GM20000 (cell line): ENCODE measurements around the gene SLC25A22.

Experiments
- DNase-seq: peaks from one replicate; pipeline ENCODE4 v3.0.0; 2012; ENCODE audit warnings: low spot score
- TF ChIP-seq, protein P1 (sequence below): IDR thresholded peaks from 2 replicates; pipeline ENCODE4 v1.5.1; 2012; ENCODE audit warnings: mild to moderate bottlenecking, control low read depth; ENCODE audit errors: extremely low read depth, missing control alignments

SLC25A22 gene

DNA sequence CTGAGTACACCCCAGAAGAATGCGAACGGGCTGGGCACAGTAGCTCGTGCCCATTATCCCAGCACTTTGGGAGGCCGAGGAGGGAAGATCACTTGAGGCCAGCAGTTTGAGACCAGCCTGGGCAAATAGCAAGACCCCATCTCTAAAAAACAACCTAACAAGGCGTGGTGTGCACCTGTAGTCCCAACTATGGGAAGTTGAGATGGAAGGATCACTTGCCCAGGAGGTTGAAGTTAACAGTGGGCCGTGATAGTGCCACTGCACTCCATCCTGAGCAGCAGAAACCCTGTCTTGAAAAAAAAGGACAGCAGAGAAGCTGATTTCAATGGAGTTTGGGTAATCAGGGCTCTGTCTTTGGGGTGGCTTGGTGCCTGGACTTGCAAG is 15.0 kb upstream of the SLC25A22 start:
- no peak for DNase-seq
- TF ChIP-seq, protein P1, sequence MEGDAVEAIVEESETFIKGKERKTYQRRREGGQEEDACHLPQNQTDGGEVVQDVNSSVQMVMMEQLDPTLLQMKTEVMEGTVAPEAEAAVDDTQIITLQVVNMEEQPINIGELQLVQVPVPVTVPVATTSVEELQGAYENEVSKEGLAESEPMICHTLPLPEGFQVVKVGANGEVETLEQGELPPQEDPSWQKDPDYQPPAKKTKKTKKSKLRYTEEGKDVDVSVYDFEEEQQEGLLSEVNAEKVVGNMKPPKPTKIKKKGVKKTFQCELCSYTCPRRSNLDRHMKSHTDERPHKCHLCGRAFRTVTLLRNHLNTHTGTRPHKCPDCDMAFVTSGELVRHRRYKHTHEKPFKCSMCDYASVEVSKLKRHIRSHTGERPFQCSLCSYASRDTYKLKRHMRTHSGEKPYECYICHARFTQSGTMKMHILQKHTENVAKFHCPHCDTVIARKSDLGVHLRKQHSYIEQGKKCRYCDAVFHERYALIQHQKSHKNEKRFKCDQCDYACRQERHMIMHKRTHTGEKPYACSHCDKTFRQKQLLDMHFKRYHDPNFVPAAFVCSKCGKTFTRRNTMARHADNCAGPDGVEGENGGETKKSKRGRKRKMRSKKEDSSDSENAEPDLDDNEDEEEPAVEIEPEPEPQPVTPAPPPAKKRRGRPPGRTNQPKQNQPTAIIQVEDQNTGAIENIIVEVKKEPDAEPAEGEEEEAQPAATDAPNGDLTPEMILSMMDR, result no peak

GRCh38 chr11:812390-812789 is 14.3 kb upstream of the SLC25A22 start:
- TF ChIP-seq, protein P1, result no peak
- no peak for DNase-seq

DNA sequence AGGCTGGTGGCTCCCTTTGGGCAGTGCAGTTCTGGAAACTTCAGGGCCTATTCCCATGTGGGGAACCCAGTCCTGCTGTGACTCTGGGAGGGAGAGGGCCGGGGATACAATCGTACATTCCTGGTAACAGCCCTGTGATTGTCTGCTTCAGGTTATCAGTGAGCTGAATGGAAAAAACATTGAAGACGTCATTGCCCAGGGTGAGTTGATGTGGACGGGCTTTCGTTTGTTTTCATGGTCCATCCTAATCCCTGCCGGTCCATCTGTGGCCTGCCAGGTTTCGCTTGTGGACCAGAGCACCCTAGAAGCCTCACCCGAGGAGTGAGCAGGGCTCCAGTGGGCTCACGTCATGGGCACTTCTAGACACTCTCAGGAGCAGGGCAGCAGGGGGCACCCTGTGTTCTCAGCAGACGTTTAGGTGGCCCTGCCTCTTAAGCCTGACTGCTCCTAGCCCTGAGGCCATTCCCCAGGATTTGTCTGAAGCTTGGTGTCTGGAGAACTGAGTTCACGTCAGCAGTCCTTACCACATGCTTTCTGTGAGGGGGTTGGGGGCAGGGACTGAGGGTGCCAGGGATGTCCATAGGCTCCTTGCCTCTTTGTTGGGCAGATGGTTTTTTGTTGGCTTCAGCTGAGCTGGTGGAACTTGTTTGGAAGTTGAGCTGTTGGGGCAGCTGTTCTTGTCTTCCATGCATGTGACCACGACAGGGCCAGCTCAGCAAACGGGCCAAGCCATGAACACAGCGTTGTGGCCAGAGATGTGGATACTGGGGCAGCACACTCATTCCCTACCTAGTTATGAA is 13.6 kb upstream of the SLC25A22 start:
- DNase-seq, result no peak
- TF ChIP-seq, protein P1, result no peak

GRCh38 chr11:810040-810567 is 12.0 kb upstream of the SLC25A22 start:
- TF ChIP-seq, protein P1, result no peak
- DNase-seq, result no peak

DNA sequence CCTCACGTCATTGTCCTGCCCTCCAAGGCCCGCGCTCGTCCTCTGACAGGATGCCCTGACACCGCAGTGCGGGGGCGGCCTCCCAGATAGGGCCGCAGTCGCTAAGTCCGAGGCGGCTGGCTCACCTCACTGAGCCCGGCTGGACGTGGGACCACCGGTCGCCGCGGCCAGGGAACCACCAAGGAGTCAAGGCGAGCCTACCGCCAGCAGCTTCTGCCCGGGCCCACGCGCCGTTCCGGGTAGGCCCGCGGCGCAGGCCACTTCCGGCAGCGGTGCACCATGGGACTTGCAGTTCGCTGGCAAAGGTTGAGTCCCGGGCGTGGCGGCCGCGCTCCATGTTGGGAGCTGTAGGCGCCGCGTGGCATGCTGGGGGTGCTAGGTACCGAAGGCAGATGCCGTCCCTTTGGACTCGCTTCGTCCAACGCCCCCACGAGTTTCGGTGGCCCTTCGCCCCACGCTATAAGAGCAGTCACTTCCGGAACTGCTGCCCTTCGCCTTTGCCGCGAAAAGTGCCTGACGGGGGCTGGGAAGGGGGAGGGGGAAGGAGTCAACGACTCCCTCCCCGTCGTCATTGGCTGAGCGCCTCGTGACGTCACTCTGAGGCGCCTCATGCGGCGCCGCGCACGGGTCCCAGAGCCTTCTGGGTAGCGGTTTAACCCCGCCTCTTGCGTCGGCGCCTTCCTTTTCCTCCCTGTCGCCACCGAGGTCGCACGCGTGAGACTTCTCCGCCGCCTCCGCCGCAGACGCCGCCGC is 11.4 kb upstream of the SLC25A22 start, which contains the start of gene RPLP2:
Gene RPLP2 (plus strand): TSS at position 681 of the 753 bp plus-strand sequence. CDS start 268 bp downstream, outside the sequence.
- TF ChIP-seq, protein P1, result no peak
- DNase-seq, result peak; percentile 99

GRCh38 chr11:808427-809286 is 10.6 kb upstream of the SLC25A22 start:
- TF ChIP-seq, protein P1, result no peak
- no peak for DNase-seq
